ENCODE results near the gene XRN2.
"Not testable (repeated sequence)": the region's sequence is repeated elsewhere in the genome, so short reads cannot be mapped to it uniquely, and the experiment has no call there.

GRCh38 chr20:21413996-21414395 is 110.9 kb downstream of the XRN2 start:
- not testable (repeated sequence) for TF ChIP-seq EZH2 (IDR thresholded peaks at IDR 0.05; ENCODE audit: low read depth); CTCF (conservative IDR thresholded peaks at IDR 0.05)
